ENCODE results near the gene CRYBA1. TPM values are rescaled to one million over a fixed set of nuclear protein-coding genes. Genes with fewer than 3 reads are reported as not detected.
A peak's percentile ranks its signal among the peaks of the same experiment; 100 is the strongest.

Gene CRYBA1
- polyA plus RNA-seq, 3 donors: not detected

DNA sequence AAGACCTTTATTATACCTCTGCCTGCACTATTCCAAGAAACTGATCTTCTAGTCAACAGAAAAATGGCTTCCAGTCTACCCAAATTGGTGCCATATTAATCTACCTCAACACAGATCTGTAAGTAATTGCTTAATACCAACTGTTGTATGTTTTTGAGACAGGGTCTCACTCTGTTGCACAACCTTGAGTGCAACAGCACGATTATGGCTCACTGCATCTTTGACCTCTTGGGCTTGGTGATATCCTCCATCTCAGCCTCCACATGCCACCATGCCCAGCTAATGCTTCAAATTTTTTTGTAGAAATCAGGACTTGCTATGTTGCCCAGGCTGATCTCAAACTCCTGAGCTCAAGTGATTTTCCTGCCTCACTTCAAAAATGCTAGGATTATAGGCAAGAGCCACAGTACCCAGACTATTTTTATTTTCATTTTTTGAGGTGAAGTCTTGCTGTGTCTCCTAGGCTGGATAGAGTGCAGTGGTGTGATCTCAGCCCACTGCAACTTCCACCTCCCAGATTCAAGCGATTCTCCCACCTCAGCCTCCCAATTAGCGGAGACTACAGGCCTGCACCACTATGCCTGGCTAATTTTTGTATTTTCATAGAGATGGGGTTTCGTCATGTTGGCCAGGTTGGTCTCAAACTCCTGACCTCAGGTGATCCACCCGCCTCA lies 32.9 kb downstream of the CRYBA1 start:
- no peak for DNase-seq

- DNase-seq: no peak
These were observed 36.8 kb downstream of the CRYBA1 start for GRCh38 chr17:29283496-29283895.

DNA sequence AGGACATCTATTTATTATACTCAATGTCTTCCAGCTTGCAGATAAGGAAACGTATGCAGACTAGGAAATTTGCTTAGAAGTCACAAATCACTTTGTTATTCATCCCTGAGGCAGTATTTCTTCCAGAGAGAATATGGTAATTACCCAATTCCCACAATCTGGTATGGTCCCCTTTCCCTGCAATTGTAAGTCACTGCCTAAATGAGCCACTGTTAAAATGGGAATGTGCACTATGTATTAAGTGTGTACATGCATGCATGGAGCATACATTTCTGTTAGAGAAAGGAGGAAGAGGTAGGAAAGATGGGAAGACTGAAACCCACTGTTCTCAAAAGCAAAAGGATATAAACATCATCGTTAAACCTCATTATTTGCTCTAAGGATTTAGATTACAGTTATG lies 37.3 kb downstream of the CRYBA1 start:
- DNase-seq: no peak

DNA sequence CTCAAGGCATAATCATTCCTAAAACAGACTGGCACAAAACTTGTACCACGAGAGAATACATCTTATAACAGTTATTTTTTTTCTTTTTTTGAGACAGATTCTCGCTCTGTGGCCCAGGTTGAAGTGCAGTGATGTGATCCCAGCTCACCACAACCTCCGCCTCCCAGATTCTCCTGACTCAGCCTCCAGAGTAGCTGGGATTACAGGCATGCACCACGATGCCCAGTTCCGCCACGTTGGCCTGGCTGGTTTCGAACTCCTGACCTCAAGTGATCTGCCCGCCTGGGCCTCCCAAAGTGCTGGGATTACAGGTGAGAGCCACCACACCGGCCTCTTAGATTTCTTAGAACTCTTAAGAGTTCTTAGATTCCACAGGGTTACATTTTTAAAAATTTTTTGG lies 43.2 kb downstream of the CRYBA1 start:
- DNase-seq: no peak

- DNase-seq: peak; percentile 78
These were observed 44.6 kb downstream of the CRYBA1 start for GRCh38 chr17:29291163-29291752.

DNA sequence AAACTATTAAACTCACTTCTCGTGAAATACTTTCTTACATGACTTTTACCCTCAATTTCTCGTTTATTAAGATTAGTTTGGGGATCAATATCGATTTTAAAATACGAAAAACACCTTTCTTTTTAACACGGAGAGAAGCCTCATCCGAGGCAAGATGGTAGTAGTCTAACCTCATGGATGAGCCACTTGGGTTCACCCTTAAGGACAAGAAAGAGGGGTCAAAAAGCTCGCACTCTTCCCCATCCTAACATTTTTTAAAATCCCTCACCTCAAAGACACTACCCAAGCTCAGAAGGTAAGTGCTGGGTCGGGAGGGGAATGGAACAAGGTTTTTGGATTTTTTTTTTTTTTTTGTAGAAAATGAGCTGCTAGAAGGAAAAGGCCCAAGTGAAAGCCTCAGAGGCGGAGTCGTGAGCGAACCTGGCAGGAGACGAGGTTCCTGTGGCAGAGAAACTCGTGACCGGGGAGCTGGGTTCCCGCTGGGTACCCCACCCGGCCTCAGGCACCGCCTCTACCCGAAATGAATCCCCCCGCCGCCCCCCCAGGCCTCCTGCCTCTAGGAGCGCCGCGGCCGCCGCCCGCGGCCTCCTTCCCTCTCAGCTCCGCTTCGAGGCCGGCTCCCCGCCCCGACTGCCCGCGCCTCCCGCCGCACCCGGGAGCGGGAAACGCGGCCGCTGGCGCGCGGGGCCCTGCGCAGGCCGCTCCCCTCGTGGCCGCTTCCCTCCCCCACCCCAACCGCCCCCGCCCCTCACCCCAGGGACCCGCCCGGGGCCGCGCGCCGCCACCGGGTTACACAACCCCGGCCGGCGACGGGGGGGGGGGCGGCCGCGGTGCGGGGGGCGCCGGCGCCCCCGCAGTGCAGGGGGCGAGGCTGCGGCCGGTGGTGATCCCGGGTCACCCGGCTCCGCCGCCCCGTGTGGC lies 45.7 kb downstream of the CRYBA1 start:
- peak; percentile 30 for DNase-seq

DNA sequence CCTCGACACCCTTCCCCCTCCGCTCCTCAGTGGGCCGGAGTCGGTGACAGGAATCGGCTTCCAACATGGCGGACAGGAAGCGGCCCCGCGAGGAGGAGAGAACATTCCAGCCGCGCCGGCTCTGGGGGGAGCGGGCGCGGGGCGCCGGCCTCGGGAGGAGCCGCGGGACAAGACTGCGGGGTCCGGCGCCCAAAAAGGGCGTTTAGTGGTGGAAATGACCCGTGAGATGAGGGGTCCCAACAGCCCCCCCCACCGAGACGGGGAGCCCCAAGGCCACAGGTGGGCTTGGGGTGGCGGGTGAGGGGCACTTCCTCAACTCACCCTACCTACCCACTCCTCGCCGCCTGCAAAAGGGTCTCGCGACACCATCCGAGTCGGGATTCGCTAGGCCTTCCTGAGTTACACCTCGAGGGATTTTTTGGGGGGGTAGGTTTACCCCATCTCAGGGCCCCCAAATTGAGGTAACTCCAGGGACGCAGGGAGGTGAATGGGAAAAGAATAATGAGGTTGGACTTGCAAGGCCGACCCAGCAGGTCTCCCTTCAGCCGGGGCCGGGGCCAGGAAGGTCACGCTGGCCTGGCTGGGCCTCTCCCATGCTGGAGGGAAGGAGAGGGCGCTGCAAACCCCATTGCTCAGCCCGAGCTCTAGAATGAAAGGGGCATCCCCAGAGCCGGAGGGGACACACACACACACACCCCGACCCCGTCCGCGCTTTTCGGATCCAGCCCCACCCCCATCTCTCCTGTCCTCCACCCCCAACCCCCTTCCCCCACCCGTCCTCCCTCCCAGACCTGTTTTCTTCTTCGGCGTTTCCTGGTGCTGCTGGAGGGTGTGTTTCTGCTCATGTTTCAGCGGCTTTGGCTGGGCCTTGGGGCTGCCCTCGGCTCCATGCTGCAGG lies 46.6 kb downstream of the CRYBA1 start:
- DNase-seq: peak; percentile 62

DNA sequence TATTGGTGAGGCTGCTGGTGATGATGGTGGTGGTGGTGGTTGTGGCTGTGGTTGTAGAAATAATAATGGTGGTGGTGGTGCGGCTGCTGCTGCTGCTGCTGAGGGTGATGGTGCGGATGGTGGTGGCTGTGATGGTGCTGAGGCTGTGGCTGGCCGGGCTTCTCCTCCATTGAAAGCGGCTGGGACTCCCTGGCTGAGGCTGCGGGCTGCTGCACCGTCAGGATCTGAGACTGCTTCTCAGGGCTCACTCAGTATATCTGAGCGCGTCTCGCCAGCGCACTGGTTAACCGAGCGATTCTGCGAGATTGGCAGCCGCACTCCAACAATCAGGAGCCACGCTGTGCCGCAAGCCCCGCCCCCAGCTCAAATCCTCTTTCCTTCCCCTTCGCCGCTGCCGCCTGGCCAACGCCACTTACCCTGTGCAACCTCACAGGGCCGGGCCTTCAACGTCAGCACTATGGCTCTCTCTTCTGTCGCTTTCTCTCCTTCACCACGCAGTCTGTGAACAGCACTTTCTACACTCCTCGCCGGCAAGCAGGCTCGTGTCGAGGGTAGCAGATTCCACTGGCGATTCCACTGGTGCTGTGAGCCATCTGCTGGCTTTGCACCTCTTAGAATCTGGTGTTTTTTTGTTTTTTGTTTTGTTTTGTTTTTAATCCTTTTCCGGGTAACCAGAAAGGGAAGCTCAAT lies 47.4 kb downstream of the CRYBA1 start, which contains the start of gene NUFIP2:
TSS of gene NUFIP2 (minus strand) at position 259 of the 690 bp plus-strand sequence. CDS start at position 170, 89 bp downstream.
- peak; percentile 99 for DNase-seq

DNA sequence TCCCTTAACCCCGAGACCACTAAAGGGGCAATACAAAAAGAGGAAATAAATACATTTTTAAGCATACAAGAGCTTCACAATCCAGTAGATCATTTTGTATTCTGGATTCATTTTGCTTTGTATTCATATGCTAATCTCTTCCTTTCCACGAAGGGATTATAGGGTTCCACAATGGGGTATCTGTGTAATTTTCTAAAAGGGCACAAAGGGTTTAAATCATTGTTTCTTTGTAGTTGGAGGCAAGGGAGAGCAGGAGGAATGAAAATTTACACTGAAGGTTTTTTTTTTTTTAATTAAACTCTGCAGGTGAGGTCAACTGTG lies 47.9 kb downstream of the CRYBA1 start:
- no peak for DNase-seq

GRCh38 chr17:29295420-29295819 lies 48.8 kb downstream of the CRYBA1 start:
- DNase-seq: no peak

- DNase-seq: no peak
These were observed 52.4 kb downstream of the CRYBA1 start for GRCh38 chr17:29299031-29299430.

DNA sequence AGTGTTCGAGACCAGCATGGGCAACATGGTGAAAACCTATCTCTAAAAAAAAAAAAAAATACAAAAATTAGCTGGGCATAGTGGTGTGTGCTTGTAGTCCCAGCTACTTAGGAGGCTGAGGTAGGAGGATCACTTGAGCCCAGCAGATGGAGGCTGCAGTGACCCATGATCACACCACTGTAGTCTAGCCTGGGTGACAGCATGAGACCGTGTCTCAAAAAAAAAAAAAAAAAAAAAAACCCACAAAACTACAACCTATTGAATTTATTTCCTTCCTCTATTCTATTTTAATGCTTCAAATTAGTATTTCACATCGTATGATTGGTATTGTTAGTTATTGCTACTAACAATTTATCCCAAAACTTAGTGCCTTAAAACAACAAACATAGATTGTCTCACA lies 56.7 kb downstream of the CRYBA1 start:
- DNase-seq: no peak

Other genes starting within 250 kb of the CRYBA1 start
- under 1 TPM; 0.22 to 0.49 (median 0.48) TPM for gene SEZ6, start 240.8 kb upstream of the CRYBA1 start, polyA plus RNA-seq (ENCODE audit: insufficient read length in 3 of 3)
- gene PIPOX, start 203.7 kb upstream of the CRYBA1 start, polyA plus RNA-seq (ENCODE audit: insufficient read length in 3 of 3): 10 to 100 TPM in 2 of 3 donors, 1 to 10 TPM in 1; 8.9 to 11.9 (median 11.0) TPM
- gene MYO18A, start 66.5 kb upstream of the CRYBA1 start, polyA plus RNA-seq (ENCODE audit: insufficient read length in 3 of 3): 10 to 100 TPM; 43.0 to 44.7 (median 44.2) TPM
- 10 to 100 TPM; 36.7 to 54.8 (median 47.7) TPM for gene NUFIP2, start 47.3 kb downstream of the CRYBA1 start, polyA plus RNA-seq (ENCODE audit: insufficient read length in 3 of 3)
- gene TAOK1, start 143.5 kb downstream of the CRYBA1 start, polyA plus RNA-seq (ENCODE audit: insufficient read length in 3 of 3): 10 to 100 TPM; 44.0 to 51.2 (median 48.5) TPM

All from renal pelvis (tissue), 4 donors.